ENCODE measurements around the gene PPT1. TPM values are rescaled to one million over a fixed set of nuclear protein-coding genes. Genes with fewer than 3 reads are reported as not detected.

PPT1 gene
- total RNA-seq, 1 experiment from 2014 or later, result 46.8 TPM

DNA sequence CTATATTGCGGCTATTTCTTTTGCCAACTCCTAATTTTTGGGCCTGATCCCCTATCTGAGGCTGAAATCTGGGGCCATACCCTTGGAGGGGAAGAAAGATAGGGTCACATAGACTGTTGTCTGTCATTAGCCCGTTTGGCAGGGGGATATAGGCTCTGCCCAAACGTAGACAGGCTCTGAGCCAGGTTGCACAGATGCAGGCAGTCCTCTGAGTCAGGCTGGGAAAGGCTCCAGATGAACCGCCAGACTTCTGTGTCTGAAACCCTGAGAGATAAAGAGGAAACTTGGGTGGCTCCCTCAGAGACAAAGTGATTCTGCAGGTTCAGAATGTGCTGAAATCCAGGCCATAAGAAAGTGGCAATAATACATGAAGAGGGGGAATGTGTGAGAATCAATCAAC is 60.5 kb downstream of the PPT1 start:
- ChIA-PET POLR2A (no interaction called here), CTCF (no interaction called here), RAD21 (ENCODE audit: low non-redundant PET in 1 of 2, low total read pairs in 2 of 2, uncharacterized antibody in 2 of 2, unreplicated experiment in 2 of 2) (no interaction called here)
- no peaks in the 10 kb centered on the region for H4K20me1 ChIP-seq (ENCODE audit: insufficient read depth)
- peaks cover 10% of the 10 kb centered on the region for H3K79me2 ChIP-seq (ENCODE audit: insufficient read depth, low read length)
- intact Hi-C loops (cut with micrococcal nuclease), result no loop called here
- H3K9me2 ChIP-seq (ENCODE audit: insufficient read depth), result no peaks in the 10 kb centered on the region
- H3K27me3 ChIP-seq (ENCODE audit: insufficient read depth, low read length), result no peaks in the 10 kb centered on the region
- H3K4me3 ChIP-seq (replicated peaks in 1 of 2; ENCODE audit: low read depth in 1 of 2, low read length in 2 of 2), result no peak overlapping the region
- no peaks in the 10 kb centered on the region for H3K36me3 ChIP-seq (ENCODE audit: control insufficient read depth in 1 of 2, insufficient read depth in 2 of 2, low read length in 2 of 2)
- no peak overlapping the region for H2AFZ ChIP-seq (ENCODE audit: low read depth, low read length, poor library complexity, severe bottlenecking)
- DNase-seq (ENCODE audit: low read depth, low spot score), result no peak
- no peak overlapping the region for H3K9ac ChIP-seq (ENCODE audit: low read length)
- TF ChIP-seq POLR2AphosphoS5 (IDR thresholded peaks at IDR 0.05; ENCODE audit: low read depth, low read length) (no peak), EGR1 (IDR thresholded peaks at IDR 0.05; ENCODE audit: low read depth) (no peak)
- no peak overlapping the region for H3K27ac ChIP-seq (ENCODE audit: low read depth, low read length)
- H3K4me1 ChIP-seq (ENCODE audit: control insufficient read depth in 1 of 2, insufficient read depth in 2 of 2, low read length in 2 of 2), result peaks cover 7 to 19% of the 10 kb centered on the region in 2 experiments; a peak in 3 of 4 replicates
- no peak for ATAC-seq
- H3K9me3 ChIP-seq (ENCODE audit: control insufficient read depth in 1 of 2, insufficient read depth in 1 of 2, low read depth in 1 of 2, low read length in 2 of 2), result no peaks in the 10 kb centered on the region
- H3K4me2 ChIP-seq (ENCODE audit: low read length), result no peak overlapping the region
- BruUV-seq (replicated peaks), result no TSS peak

DNA sequence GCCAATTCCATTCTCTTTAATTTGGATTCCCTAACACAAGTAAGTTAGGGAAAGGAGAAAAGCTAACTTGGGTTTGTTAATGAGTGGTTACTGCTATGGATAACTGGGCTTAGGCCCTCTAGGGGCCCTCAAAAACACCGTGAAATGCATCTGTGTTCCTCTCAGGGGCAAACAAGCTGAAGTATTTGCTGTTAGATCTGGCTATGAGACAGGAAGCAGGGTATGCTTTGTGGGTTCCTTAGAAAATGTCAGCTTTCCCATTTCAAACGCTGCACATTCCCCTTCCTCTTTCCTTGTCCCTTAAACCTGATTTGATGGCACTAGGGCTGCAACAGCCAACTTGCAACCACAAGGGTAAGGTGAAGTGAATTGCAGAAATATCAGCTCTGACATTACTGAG is 62.2 kb downstream of the PPT1 start:
- POLR2A ChIA-PET, result no interaction called here
- H3K4me3 ChIP-seq (replicated peaks in 1 of 2; ENCODE audit: low read depth in 1 of 2, low read length in 2 of 2), result no peak overlapping the region
- no TSS peak for BruUV-seq (replicated peaks)
- H3K79me2 ChIP-seq (ENCODE audit: insufficient read depth, low read length), result no peaks in the 10 kb centered on the region
- CTCF ChIA-PET, result interaction anchor here (1.3 kb wide), 1 partner anchor 115 kb away, joined by 10 read pairs; no protein-coding TSS in a partner anchor
- TF ChIP-seq POLR2AphosphoS5 (IDR thresholded peaks at IDR 0.05; ENCODE audit: low read depth, low read length), result no peak
- ATAC-seq, result no peak
- no peaks in the 10 kb centered on the region for H3K9me3 ChIP-seq (ENCODE audit: control insufficient read depth in 1 of 2, insufficient read depth in 1 of 2, low read depth in 1 of 2, low read length in 2 of 2)
- H3K27ac ChIP-seq (ENCODE audit: low read depth, low read length), result no peak overlapping the region
- no peak for DNase-seq (ENCODE audit: low read depth, low spot score)
- RAD21 ChIA-PET (ENCODE audit: low non-redundant PET in 1 of 2, low total read pairs in 2 of 2, uncharacterized antibody in 2 of 2, unreplicated experiment in 2 of 2), result no interaction called here
- H3K27me3 ChIP-seq (ENCODE audit: insufficient read depth, low read length), result no peaks in the 10 kb centered on the region
- intact Hi-C loops (cut with micrococcal nuclease), result no loop called here
- H3K36me3 ChIP-seq (ENCODE audit: control insufficient read depth in 1 of 2, insufficient read depth in 2 of 2, low read length in 2 of 2), result no peaks in the 10 kb centered on the region
- H2AFZ ChIP-seq (ENCODE audit: low read depth, low read length, poor library complexity, severe bottlenecking), result no peak overlapping the region
- no peak overlapping the region for H3K4me2 ChIP-seq (ENCODE audit: low read length)
- H4K20me1 ChIP-seq (ENCODE audit: insufficient read depth), result no peaks in the 10 kb centered on the region
- peaks cover 5 to 16% of the 10 kb centered on the region in 2 experiments; a peak in 3 of 4 replicates for H3K4me1 ChIP-seq (ENCODE audit: control insufficient read depth in 1 of 2, insufficient read depth in 2 of 2, low read length in 2 of 2)
- no peak overlapping the region for H3K9ac ChIP-seq (ENCODE audit: low read length)
- H3K9me2 ChIP-seq (ENCODE audit: insufficient read depth), result no peaks in the 10 kb centered on the region

All from HCT116 (cell line).